ENCODE measurements around the gene MRPL11. TPM values are rescaled to one million over a fixed set of nuclear protein-coding genes. Genes with fewer than 3 reads are reported as not detected.

The MRPL11 gene
- polyA plus RNA-seq, 1 of the 3 experiments (the other 2 are of a cell fraction), result 45.6 TPM

DNA sequence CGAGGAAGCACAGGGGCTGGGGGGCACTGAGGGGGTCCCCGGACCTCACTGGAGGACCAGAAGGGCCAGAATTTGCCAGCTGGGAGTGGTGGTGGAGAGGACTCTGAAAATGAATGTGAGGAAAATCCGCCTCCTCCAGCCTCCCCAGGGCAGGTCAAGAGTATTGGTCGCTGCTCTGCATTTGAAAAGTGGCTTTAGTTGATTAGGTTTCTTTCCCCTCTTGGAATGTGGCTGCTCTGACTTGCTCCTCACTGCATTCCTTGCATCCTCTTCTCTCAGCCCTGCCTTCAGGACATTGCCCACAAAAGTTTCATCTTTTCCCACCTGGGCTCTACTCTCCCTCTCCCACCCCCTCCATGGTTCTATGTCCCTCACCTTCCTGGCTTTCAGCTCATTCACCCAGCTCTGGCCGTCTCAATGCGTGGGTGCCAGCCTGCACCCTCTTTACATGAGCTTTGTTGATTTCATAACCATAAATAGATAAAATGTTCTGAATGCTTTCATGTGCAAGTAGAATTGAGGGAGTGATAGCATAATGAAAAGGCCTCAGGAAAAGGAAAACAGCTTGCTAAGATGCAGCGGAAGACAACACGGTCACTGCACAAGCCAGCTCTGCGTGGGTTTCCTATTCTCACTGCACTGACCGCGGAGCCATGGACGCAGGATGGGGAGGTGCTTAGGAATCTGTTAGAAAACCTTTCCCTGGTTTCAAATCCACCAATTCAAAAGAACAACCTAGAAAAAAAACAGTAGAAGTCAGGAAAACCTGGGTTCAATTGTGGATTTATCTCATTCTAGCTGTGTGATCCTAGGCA lies 24.3 kb downstream of the MRPL11 start:
- Histone ChIP-seq H3F3A (replicated peaks; ENCODE audit: insufficient read depth) (peaks cover 6% of the 10 kb centered on the region), H3K9me2 (no peaks in the 10 kb centered on the region), H4K20me1 (ENCODE audit: insufficient read depth) (peaks cover 12% of the 10 kb centered on the region), H3K36me3 (replicated peaks in 1 of 2; ENCODE audit: control insufficient read depth in 1 of 2, insufficient read depth in 2 of 2, low read length in 1 of 2) (no peaks in the 10 kb centered on the region), H3K4me3 (ENCODE audit: low read depth in 2 of 2, low read length in 1 of 2) (no peak overlapping the region), H3K9me3 (no peaks in the 10 kb centered on the region), H3K4me1 (ENCODE audit: control insufficient read depth in 1 of 2, insufficient read depth in 2 of 2, low read depth in 1 of 2, low read length in 1 of 2) (peaks cover 3 to 4% of the 10 kb centered on the region in 2 experiments; a peak in 2 of 4 replicates), H3K4me2 (no peak overlapping the region), H3K79me2 (ENCODE audit: insufficient read depth) (no peaks in the 10 kb centered on the region), H3K27ac (ENCODE audit: low read depth in 2 of 2, low read length in 1 of 2) (no peak overlapping the region), H2AFZ (ENCODE audit: low read depth) (no peak overlapping the region), H3K9ac (no peak overlapping the region), H3K27me3 (ENCODE audit: insufficient read depth) (peaks cover 13% of the 10 kb centered on the region; the same call in 1 of the 2 replicates)
- TF ChIP-seq MXI1 (IDR thresholded peaks at IDR 0.05; ENCODE audit: low read depth, low read length) (no peak), POLR2AphosphoS5 (IDR thresholded peaks at IDR 0.05; ENCODE audit: low read depth, low read length) (no peak), FOSL2 (IDR thresholded peaks at IDR 0.05; ENCODE audit: borderline replicate concordance, low read depth) (no peak), RFX5 (IDR thresholded peaks at IDR 0.05; ENCODE audit: low read length) (no peak), MEF2A (IDR thresholded peaks at IDR 0.05; ENCODE audit: borderline replicate concordance, low read depth) (no peak), EZH2phosphoT487 (IDR thresholded peaks at IDR 0.05; ENCODE audit: borderline replicate concordance, low read depth) (no peak), TEAD4 (IDR thresholded peaks at IDR 0.05; ENCODE audit: borderline replicate concordance, insufficient read depth) (no peak), YY1 (IDR thresholded peaks at IDR 0.05; ENCODE audit: low read depth) (no peak), NRF1 (IDR thresholded peaks at IDR 0.05; ENCODE audit: low read depth, low read length) (no peak), GATA2 (CRISPR knock-in tag; IDR thresholded peaks at IDR 0.05) (no peak), ELF1 (IDR thresholded peaks at IDR 0.05) (no peak), RAD21 (IDR thresholded peaks at IDR 0.05; ENCODE audit: low read length) (no peak)
- TF ChIP-seq, protein P1, sequence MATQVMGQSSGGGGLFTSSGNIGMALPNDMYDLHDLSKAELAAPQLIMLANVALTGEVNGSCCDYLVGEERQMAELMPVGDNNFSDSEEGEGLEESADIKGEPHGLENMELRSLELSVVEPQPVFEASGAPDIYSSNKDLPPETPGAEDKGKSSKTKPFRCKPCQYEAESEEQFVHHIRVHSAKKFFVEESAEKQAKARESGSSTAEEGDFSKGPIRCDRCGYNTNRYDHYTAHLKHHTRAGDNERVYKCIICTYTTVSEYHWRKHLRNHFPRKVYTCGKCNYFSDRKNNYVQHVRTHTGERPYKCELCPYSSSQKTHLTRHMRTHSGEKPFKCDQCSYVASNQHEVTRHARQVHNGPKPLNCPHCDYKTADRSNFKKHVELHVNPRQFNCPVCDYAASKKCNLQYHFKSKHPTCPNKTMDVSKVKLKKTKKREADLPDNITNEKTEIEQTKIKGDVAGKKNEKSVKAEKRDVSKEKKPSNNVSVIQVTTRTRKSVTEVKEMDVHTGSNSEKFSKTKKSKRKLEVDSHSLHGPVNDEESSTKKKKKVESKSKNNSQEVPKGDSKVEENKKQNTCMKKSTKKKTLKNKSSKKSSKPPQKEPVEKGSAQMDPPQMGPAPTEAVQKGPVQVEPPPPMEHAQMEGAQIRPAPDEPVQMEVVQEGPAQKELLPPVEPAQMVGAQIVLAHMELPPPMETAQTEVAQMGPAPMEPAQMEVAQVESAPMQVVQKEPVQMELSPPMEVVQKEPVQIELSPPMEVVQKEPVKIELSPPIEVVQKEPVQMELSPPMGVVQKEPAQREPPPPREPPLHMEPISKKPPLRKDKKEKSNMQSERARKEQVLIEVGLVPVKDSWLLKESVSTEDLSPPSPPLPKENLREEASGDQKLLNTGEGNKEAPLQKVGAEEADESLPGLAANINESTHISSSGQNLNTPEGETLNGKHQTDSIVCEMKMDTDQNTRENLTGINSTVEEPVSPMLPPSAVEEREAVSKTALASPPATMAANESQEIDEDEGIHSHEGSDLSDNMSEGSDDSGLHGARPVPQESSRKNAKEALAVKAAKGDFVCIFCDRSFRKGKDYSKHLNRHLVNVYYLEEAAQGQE (IDR thresholded peaks at IDR 0.05; ENCODE audit: low read depth, low read length), result no peak
- TF ChIP-seq, protein P2, sequence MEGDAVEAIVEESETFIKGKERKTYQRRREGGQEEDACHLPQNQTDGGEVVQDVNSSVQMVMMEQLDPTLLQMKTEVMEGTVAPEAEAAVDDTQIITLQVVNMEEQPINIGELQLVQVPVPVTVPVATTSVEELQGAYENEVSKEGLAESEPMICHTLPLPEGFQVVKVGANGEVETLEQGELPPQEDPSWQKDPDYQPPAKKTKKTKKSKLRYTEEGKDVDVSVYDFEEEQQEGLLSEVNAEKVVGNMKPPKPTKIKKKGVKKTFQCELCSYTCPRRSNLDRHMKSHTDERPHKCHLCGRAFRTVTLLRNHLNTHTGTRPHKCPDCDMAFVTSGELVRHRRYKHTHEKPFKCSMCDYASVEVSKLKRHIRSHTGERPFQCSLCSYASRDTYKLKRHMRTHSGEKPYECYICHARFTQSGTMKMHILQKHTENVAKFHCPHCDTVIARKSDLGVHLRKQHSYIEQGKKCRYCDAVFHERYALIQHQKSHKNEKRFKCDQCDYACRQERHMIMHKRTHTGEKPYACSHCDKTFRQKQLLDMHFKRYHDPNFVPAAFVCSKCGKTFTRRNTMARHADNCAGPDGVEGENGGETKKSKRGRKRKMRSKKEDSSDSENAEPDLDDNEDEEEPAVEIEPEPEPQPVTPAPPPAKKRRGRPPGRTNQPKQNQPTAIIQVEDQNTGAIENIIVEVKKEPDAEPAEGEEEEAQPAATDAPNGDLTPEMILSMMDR (IDR thresholded peaks at IDR 0.05), result no peak
- TF ChIP-seq, protein P3, sequence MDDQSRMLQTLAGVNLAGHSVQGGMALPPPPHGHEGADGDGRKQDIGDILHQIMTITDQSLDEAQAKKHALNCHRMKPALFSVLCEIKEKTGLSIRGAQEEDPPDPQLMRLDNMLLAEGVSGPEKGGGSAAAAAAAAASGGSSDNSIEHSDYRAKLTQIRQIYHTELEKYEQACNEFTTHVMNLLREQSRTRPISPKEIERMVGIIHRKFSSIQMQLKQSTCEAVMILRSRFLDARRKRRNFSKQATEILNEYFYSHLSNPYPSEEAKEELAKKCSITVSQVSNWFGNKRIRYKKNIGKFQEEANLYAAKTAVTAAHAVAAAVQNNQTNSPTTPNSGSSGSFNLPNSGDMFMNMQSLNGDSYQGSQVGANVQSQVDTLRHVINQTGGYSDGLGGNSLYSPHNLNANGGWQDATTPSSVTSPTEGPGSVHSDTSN (IDR thresholded peaks at IDR 0.05), result no peak
- 67% methylated on average over 12 of the region's 12 CpGs for WGBS (ENCODE audit: low lambda C conversion rate)
- ChIA-PET POLR2A (no interaction called here), CTCF (interaction anchor here (0.9 to 17.9 kb wide), 4 partner anchors 12 to 103 kb away, joined by 3 to 617 read pairs (median 9); partner anchors contain the start of genes MRPL11 and NPAS4)
- no peak for DNase-seq

Measured in SK-N-SH (cell line).